ENCODE data around the gene LEUTX. TPM values are rescaled to one million over a fixed set of nuclear protein-coding genes. Genes with fewer than 3 reads are reported as not detected.
"Not testable (repeated sequence)": the region's sequence is repeated elsewhere in the genome, so short reads cannot be mapped to it uniquely, and the experiment has no call there.

Gene LEUTX
- total RNA-seq, 2 donors from 2014 or later: not detected

DNA sequence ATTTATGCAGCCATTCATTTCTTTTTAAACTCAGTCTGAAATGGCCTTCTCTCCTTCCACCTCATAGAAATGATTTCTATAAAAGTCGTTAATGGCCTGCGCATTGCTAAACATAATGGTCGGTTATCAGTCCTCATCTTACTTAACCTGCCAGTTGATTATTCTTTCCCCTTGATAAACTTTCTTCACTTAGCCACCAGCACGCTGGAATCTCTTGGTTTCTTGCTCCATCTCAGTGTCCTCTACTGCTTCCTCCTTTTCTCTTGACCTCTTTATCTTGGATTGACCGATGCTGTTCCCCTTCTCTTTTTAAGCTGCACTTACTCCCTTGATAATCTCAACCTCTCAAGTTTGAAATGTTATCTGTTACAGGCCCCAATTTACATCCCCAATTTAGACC lies 28.7 kb upstream of the LEUTX start:
- no peaks in the 10 kb centered on the region for H3K27me3 ChIP-seq
- DNase-seq (ENCODE audit: low spot score): no peak
- no peak overlapping the region for H3K27ac ChIP-seq
- no peaks in the 10 kb centered on the region for H3K36me3 ChIP-seq
- H3K4me3 ChIP-seq: no peak overlapping the region
- H3K9me3 ChIP-seq: no peaks in the 10 kb centered on the region
- TF ChIP-seq, protein P1, sequence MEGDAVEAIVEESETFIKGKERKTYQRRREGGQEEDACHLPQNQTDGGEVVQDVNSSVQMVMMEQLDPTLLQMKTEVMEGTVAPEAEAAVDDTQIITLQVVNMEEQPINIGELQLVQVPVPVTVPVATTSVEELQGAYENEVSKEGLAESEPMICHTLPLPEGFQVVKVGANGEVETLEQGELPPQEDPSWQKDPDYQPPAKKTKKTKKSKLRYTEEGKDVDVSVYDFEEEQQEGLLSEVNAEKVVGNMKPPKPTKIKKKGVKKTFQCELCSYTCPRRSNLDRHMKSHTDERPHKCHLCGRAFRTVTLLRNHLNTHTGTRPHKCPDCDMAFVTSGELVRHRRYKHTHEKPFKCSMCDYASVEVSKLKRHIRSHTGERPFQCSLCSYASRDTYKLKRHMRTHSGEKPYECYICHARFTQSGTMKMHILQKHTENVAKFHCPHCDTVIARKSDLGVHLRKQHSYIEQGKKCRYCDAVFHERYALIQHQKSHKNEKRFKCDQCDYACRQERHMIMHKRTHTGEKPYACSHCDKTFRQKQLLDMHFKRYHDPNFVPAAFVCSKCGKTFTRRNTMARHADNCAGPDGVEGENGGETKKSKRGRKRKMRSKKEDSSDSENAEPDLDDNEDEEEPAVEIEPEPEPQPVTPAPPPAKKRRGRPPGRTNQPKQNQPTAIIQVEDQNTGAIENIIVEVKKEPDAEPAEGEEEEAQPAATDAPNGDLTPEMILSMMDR (IDR thresholded peaks at IDR 0.05): no peak
- H3K4me1 ChIP-seq: no peaks in the 10 kb centered on the region

- Histone ChIP-seq H3K4me3 (no peak overlapping the region), H3K27me3 (no peaks in the 10 kb centered on the region), H3K36me3 (no peaks in the 10 kb centered on the region), H3K4me1 (no peaks in the 10 kb centered on the region), H3K27ac (no peak overlapping the region), H3K9me3 (no peaks in the 10 kb centered on the region)
- no peak for DNase-seq (ENCODE audit: low spot score)
- TF ChIP-seq, protein P1 (IDR thresholded peaks at IDR 0.05): no peak
Observed at GRCh38 chr19:39752390-39752789, 26.3 kb upstream of the LEUTX start.

DNA sequence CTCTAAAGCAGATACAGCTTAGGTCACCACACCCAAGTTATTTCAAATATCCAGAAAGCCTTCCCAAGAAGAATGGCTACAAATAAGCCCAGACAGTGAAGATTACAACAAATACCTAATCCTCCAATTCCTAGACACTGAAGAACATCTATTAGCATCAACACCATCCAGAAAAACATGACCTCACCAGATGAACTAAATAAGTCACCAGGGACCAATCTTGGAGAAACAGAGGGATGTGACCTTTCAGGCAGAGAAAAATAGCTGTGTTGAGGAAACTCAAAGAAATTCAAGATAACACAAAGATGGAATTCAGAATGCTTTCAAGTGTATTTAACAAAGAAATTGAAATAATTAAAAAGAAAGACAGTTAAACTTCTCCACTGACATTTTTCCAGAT lies 25.9 kb upstream of the LEUTX start:
- Histone ChIP-seq H3K4me1 (no peaks in the 10 kb centered on the region), H3K9me3 (no peaks in the 10 kb centered on the region), H3K4me3 (no peak overlapping the region), H3K27ac (no peak overlapping the region), H3K36me3 (no peaks in the 10 kb centered on the region), H3K27me3 (no peaks in the 10 kb centered on the region)
- TF ChIP-seq, protein P1 (IDR thresholded peaks at IDR 0.05): no peak
- DNase-seq (ENCODE audit: low spot score): no peak

- Histone ChIP-seq H3K27ac (no peak overlapping the region), H3K4me3 (no peak overlapping the region), H3K9me3 (no peaks in the 10 kb centered on the region), H3K4me1 (no peaks in the 10 kb centered on the region), H3K36me3 (no peaks in the 10 kb centered on the region), H3K27me3 (no peaks in the 10 kb centered on the region)
- TF ChIP-seq, protein P1 (IDR thresholded peaks at IDR 0.05): no peak
- no peak for DNase-seq (ENCODE audit: low spot score)
Observed at GRCh38 chr19:39754544-39754943, 24.1 kb upstream of the LEUTX start.

GRCh38 chr19:39754971-39755370 lies 23.7 kb upstream of the LEUTX start:
- Histone ChIP-seq H3K27ac (no peak overlapping the region), H3K36me3 (no peaks in the 10 kb centered on the region), H3K4me3 (no peak overlapping the region), H3K4me1 (no peaks in the 10 kb centered on the region), H3K9me3 (no peaks in the 10 kb centered on the region), H3K27me3 (no peaks in the 10 kb centered on the region)
- no peak for DNase-seq (ENCODE audit: low spot score)
- TF ChIP-seq, protein P1 (IDR thresholded peaks at IDR 0.05): no peak

GRCh38 chr19:39759457-39760184 lies 19.0 kb upstream of the LEUTX start:
- TF ChIP-seq, protein P1 (IDR thresholded peaks at IDR 0.05): no peak
- Histone ChIP-seq H3K27me3 (no peaks in the 10 kb centered on the region), H3K36me3 (no peaks in the 10 kb centered on the region)

DNA sequence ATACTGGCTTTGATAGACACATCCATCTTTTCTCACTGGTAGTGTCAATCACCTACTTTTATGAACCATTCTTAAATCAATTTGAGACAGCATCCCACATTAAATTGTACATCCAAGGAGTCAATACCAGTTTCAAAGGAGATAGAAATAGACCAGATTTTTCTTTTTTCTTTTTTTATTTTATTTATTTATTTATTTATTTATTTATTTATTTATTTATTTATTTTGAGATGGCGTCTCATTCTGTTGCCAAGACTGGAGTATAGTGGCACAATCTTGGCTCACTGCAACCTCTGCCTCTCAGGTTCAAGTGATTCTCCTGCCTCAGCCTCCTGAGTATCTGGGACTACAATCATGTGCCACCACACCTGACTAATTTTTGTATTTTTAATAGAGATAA lies 16.8 kb upstream of the LEUTX start:
- H3K27ac ChIP-seq; DNase-seq (ENCODE audit: low spot score); H3K4me3 ChIP-seq; H3K27me3 ChIP-seq; H3K9me3 ChIP-seq; H3K36me3 ChIP-seq; H3K4me1 ChIP-seq: not testable (repeated sequence)

More at GRCh38 chr19:39759457-39760184, 19.0 kb upstream of the LEUTX start:
- Histone ChIP-seq H3K4me1 (no peaks in the 10 kb centered on the region), H3K27ac (no peak overlapping the region), H3K9me3 (peaks cover 0 to under 1% of the 10 kb centered on the region in 2 donors), H3K4me3 (no peak overlapping the region)
- DNase-seq (ENCODE audit: low spot score): no peak

Data from right atrium auricular region (tissue), 2 donors.